GM12878 (cell line): ENCODE data around the gene HDAC2. TPM values are rescaled to one million over a fixed set of nuclear protein-coding genes. Genes with fewer than 3 reads are reported as not detected.

Experiments
- ATAC-seq: fragments of 200-7000 bp; cut with Tn5 transposase; 3 replicates; pipeline ENCODE4 v1.9.1; 2020; ENCODE audit warnings: mild to moderate bottlenecking, moderate library complexity
- BruUV-seq: library from RNA; stranded (reverse); fragments of 400-500 nt; replicated peaks from 2 replicates; lab custom pipeline; 2021; lab: Mats Ljungman, UMichigan
- CTCF ChIA-PET: fragments of 300-600 bp; sonication (Branson Sonifier 250); formaldehyde crosslinking; extraction: SDS; loops from one replicate; lab custom pipeline; 2021; ENCODE audit warnings: inconsistent platforms; lab: Yijun Ruan, JAX
- POLR2A ChIA-PET: fragments of 350-600 bp; formaldehyde crosslinking; extraction: SDS; loops from one replicate; lab custom pipeline; 2021; ENCODE audit warnings: inconsistent platforms; lab: Charles Lee
- RAD21 ChIA-PET: fragments of 300-600 bp; sonication (Branson Sonifier 250); formaldehyde crosslinking; loops from one replicate; lab custom pipeline; 2023; ENCODE audit warnings: antibody characterized with exemption; ENCODE audit not compliant: unreplicated experiment; lab: Charles Lee
- SMC1A ChIA-PET: fragments of 300-600 bp; sonication (Branson Sonifier 250); formaldehyde crosslinking; loops from one replicate; lab custom pipeline; 2023; ENCODE audit not compliant: unreplicated experiment, uncharacterized antibody; lab: Charles Lee
- DNase-seq: peaks from one replicate; pipeline ENCODE4 v3.0.0-alpha.2; 2011; ENCODE audit warnings: low read depth, low spot score
- FAIRE-seq: peaks from 3 replicates; lab custom pipeline; 2011; peaks lifted over from hg19 to GRCh38; lab: Jason Lieb, UNC
- H2AFZ ChIP-seq: 2 replicates; pipeline ENCODE4 v1.6.0; 2011; ENCODE audit warnings: low read depth, low read length, control low read depth; ENCODE audit not compliant: control insufficient read depth
- H3K27ac ChIP-seq: 2 replicates; pipeline ENCODE4 v1.5.1; 2011; ENCODE audit warnings: control low read depth; ENCODE audit not compliant: control insufficient read depth, insufficient read depth
- H3K27me3 ChIP-seq, 2 experiments: replicated peaks in 1 of 2; 2 replicates each; pipeline versions ENCODE4 v1.6.0 to v1.6.1; 2011; ENCODE audit warnings: low read length in 1 of 2; ENCODE audit not compliant: control insufficient read depth in 2 of 2, insufficient read depth in 2 of 2
- H3K36me3 ChIP-seq, 2 experiments: 2 replicates each; pipeline ENCODE4 v1.5.1; 2011; ENCODE audit warnings: low read length in 1 of 2; ENCODE audit not compliant: control insufficient read depth in 2 of 2, insufficient read depth in 2 of 2
- H3K4me1 ChIP-seq: 2 replicates; pipeline ENCODE4 v1.6.1; 2011; ENCODE audit warnings: mild to moderate bottlenecking, low read length, moderate library complexity, mixed read lengths; ENCODE audit not compliant: control insufficient read depth, insufficient read depth
- H3K4me2 ChIP-seq: 2 replicates; pipeline ENCODE4 v1.6.0; 2011; ENCODE audit warnings: control low read depth; ENCODE audit not compliant: control insufficient read depth, insufficient read depth
- H3K4me3 ChIP-seq: fragments of 200-600 bp; sonication (generic); 2 replicates; pipeline ENCODE4 v1.5.1; 2016
- H3K79me2 ChIP-seq: 2 replicates; pipeline ENCODE4 v1.6.0; 2011; ENCODE audit warnings: low read length; ENCODE audit not compliant: control insufficient read depth, insufficient read depth
- H3K9ac ChIP-seq: 2 replicates; pipeline ENCODE4 v1.8.0; 2011; ENCODE audit warnings: low read length, control low read depth, mixed read lengths; ENCODE audit not compliant: control insufficient read depth, insufficient read depth
- H3K9me3 ChIP-seq: replicated peaks from 3 replicates; pipeline ENCODE4 v1.5.1; 2011; ENCODE audit warnings: mild to moderate bottlenecking, low read length; ENCODE audit not compliant: control insufficient read depth, insufficient read depth
- H4K20me1 ChIP-seq: 2 replicates; pipeline ENCODE4 v1.6.0; 2011; ENCODE audit not compliant: control insufficient read depth, insufficient read depth
- ASH2L ChIP-seq: fragments of 300-600, 200-600 bp; sonication (generic); IDR thresholded peaks from 2 replicates; pipeline ENCODE4 v1.6.1; 2017; ENCODE audit warnings: low read depth, mild to moderate bottlenecking, borderline replicate concordance
- CHD1 ChIP-seq: IDR thresholded peaks from 2 replicates; pipeline ENCODE4 v1.6.1; 2012; ENCODE audit warnings: low read depth, low read length, improper control_type of control experiment
- HDAC6 ChIP-seq: fragments of 200-600 bp; sonication (generic); IDR thresholded peaks from one replicate; pipeline ENCODE4 v1.8.0; 2017; ENCODE audit warnings: antibody characterized with exemption; ENCODE audit not compliant: unreplicated experiment
- IKZF1 ChIP-seq: fragments of 450-650 bp; conservative IDR thresholded peaks from 2 replicates; pipeline ENCODE4 v1.6.1; 2017; ENCODE audit warnings: antibody characterized with exemption, mild to moderate bottlenecking
- IRF3 ChIP-seq: fragments of 450-650 bp; IDR thresholded peaks from 2 replicates; pipeline ENCODE4 v1.6.1; 2014; ENCODE audit warnings: mild to moderate bottlenecking
- IRF5 ChIP-seq: fragments of 450-650 bp; IDR thresholded peaks from 2 replicates; pipeline ENCODE4 v1.6.1; 2017; ENCODE audit warnings: borderline replicate concordance
- JUNB ChIP-seq: IDR thresholded peaks from 2 replicates; pipeline ENCODE4 v1.6.1; 2016; ENCODE audit warnings: antibody characterized with exemption, mild to moderate bottlenecking
- KLF5 ChIP-seq: fragments of 450-650 bp; IDR thresholded peaks from 2 replicates; pipeline ENCODE4 v1.6.1; 2014; ENCODE audit warnings: mild to moderate bottlenecking; ENCODE audit not compliant: partially characterized antibody
- MXI1 ChIP-seq: fragments of 150-350 bp; IDR thresholded peaks from 2 replicates; pipeline ENCODE4 v1.6.1; 2011; ENCODE audit warnings: low read depth, mild to moderate bottlenecking, inconsistent platforms, low read length, improper control_type of control experiment
- NFYB ChIP-seq: IDR thresholded peaks from 2 replicates; pipeline ENCODE4 v1.6.1; 2011; ENCODE audit warnings: low read depth, mild to moderate bottlenecking, low read length, improper control_type of control experiment, moderate library complexity; ENCODE audit not compliant: insufficient read depth
- NR2F1 ChIP-seq: fragments of 450-650 bp; conservative IDR thresholded peaks from 2 replicates; pipeline ENCODE4 v1.6.1; 2017; ENCODE audit warnings: mild to moderate bottlenecking
- RAD21 ChIP-seq: IDR thresholded peaks from 2 replicates; pipeline ENCODE4 v1.6.1; 2011; ENCODE audit warnings: mild to moderate bottlenecking, low read depth, low read length, moderate library complexity; ENCODE audit not compliant: insufficient read depth
- RBBP5 ChIP-seq: fragments of 200-600 bp; sonication (generic); conservative IDR thresholded peaks from 2 replicates; pipeline ENCODE4 v1.6.1; 2016
- SMC3 ChIP-seq: IDR thresholded peaks from 2 replicates; pipeline ENCODE4 v1.6.1; 2011; ENCODE audit warnings: low read length, improper control_type of control experiment, borderline replicate concordance
- SREBF1 ChIP-seq: IDR thresholded peaks from 2 replicates; pipeline ENCODE4 v1.6.1; 2012; ENCODE audit warnings: mild to moderate bottlenecking, low read length
- TARDBP ChIP-seq: IDR thresholded peaks from 2 replicates; pipeline ENCODE4 v1.6.1; 2016; ENCODE audit warnings: borderline replicate concordance
- YBX1 ChIP-seq: fragments of 450-650 bp; IDR thresholded peaks from 2 replicates; pipeline ENCODE4 v1.6.1; 2016; ENCODE audit warnings: antibody characterized with exemption
- YY1 ChIP-seq: IDR thresholded peaks from 2 replicates; pipeline ENCODE4 v1.6.1; 2011; ENCODE audit warnings: low read depth, mild to moderate bottlenecking, low read length
- ZBTB40 ChIP-seq: fragments of 450-650 bp; IDR thresholded peaks from 2 replicates; pipeline ENCODE4 v1.6.1; 2016; ENCODE audit warnings: mild to moderate bottlenecking, moderate library complexity, borderline replicate concordance
- ZNF622 ChIP-seq: fragments of 450-650 bp; IDR thresholded peaks from 2 replicates; pipeline ENCODE4 v1.6.1; 2017; ENCODE audit warnings: mild to moderate bottlenecking, inconsistent platforms
- WGBS: methylation state at CpG from one replicate; pipeline ENCODE4 v1.1.6; 2016; ENCODE audit warnings: low lambda C conversion rate; ENCODE audit not compliant: insufficient replicate concordance, insufficient coverage; ENCODE audit errors: missing lambda C conversion rate; 5-methylcytosine and 5-hydroxymethylcytosine counted together
- in situ Hi-C: fragments of 300-500 bp; cut with MboI; formaldehyde crosslinking; loops from 9 replicates; pipeline ENCODE4 v1.14.3; 2018; ENCODE audit warnings: mixed read lengths
- intact Hi-C: fragments of 100-400 bp; cut with micrococcal nuclease; formaldehyde crosslinking; loops from one replicate; pipeline ENCODE4 v1.14.2; 2022; ENCODE audit not compliant: unreplicated experiment
- polyA plus RNA-seq, 11 experiments: library from polyadenylated mRNA; depleted of rRNA in 4 of 11; unstranded in 6 of 11; stranded (reverse) in 5 of 11; fragments of >200 nt; fragmentation: Nextera tagmentation in 4 of 11; fragmentation: Illumina TruSeq in 1 of 11; extraction: Ambion mirVana in 4 of 11; extraction: Trizol in 1 of 11; gene quantifications; 1 replicate in 1 of 11; 2 replicates in 10 of 11; pipeline versions ENCODE4 v1.2.1 to v1.2.3, GENCODE V29; 2011 to 2016; ENCODE audit warnings: inconsistent platforms in 2 of 11, missing spikeins in 2 of 11, low read depth in 1 of 11
- total RNA-seq, 4 experiments: library from RNA; depleted of rRNA in 3 of 4; stranded (reverse); fragments of >200 nt in 3 of 4; fragmentation: Illumina TruSeq in 1 of 4; extraction: Trizol in 1 of 4; gene quantifications; 2 replicates each; pipeline versions ENCODE4 v1.2.1 to v1.2.3, GENCODE V29; 2013 to 2021

The HDAC2 gene
- total and polyA plus RNA-seq, 10 of the 15 experiments (the other 5 are each of a cell fraction or from before 2014, with no cell fraction given): 40.4 to 210 (median 114) TPM

GRCh38 chr6:113909224-113909856, 61.6 kb downstream of the HDAC2 start:
- ChIA-PET SMC1A (interaction anchor here (0.6 to 4.2 kb wide), 16 partner anchors 11 to 1130 kb away, joined by 3 to 28 read pairs (median 4); no protein-coding TSS in a partner anchor), POLR2A (no interaction called here), RAD21 (interaction anchor here (0.8 to 2.8 kb wide), 11 partner anchors 11 to 1729 kb away, joined by 3 to 19 read pairs (median 6); no protein-coding TSS in a partner anchor), CTCF (interaction anchor here (0.6 to 5.2 kb wide), 39 partner anchors 9 to 1729 kb away, joined by 3 to 40 read pairs (median 4); no protein-coding TSS in a partner anchor)
- DNase-seq: peak; percentile 7
- H3K4me1 ChIP-seq: no peaks in the 10 kb centered on the region
- no peaks in the 10 kb centered on the region for H3K27me3 ChIP-seq
- no peaks in the 10 kb centered on the region; the same call in 2 of the 3 replicates for H3K9me3 ChIP-seq
- in situ Hi-C loops: loop anchor here (25.0 kb wide), 1 partner anchor 1722 kb away; no protein-coding TSS in a partner anchor
- 16% methylated on average over 6 of the region's 6 CpGs for WGBS
- BruUV-seq: no TSS peak
- no peaks in the 10 kb centered on the region for H4K20me1 ChIP-seq
- no peak overlapping the region for H3K4me3 ChIP-seq
- no peak overlapping the region for H3K4me2 ChIP-seq
- H2AFZ ChIP-seq: no peak overlapping the region
- no peak overlapping the region for H3K27ac ChIP-seq
- ATAC-seq: peak; percentile 84
- no peak overlapping the region for H3K9ac ChIP-seq
- peak; percentile 52 for FAIRE-seq
- no peaks in the 10 kb centered on the region for H3K36me3 ChIP-seq
- no peaks in the 10 kb centered on the region for H3K79me2 ChIP-seq
- intact Hi-C loops: loop anchor here (1.0 to 10.0 kb wide), 4 partner anchors 603 to 1725 kb away; no protein-coding TSS in a partner anchor
- TF ChIP-seq IRF3 (no peak), RAD21 (peak; percentile 84), KLF5 (no peak), ZNF622 (no peak), SMC3 (peak; percentile 74; the same call in 1 of the 2 replicates), CHD1 (no peak), YY1 (no peak), IKZF1 (no peak), SREBF1 (no peak), NR2F1 (no peak), RBBP5 (no peak), HDAC6 (no peak), ASH2L (no peak), TARDBP (no peak), MXI1 (no peak), NFYB (no peak), ZBTB40 (no peak), IRF5 (no peak), YBX1 (no peak), JUNB (no peak)
